ENCODE results near the gene DGAT2L6.

GRCh38 chrX:70133303-70134115 lies 43.8 kb upstream of the DGAT2L6 start, which contains the start of gene IGBP1:
- TF ChIP-seq CTCF (conservative IDR thresholded peaks at IDR 0.05; ENCODE audit: low read depth, low read length) (peak; percentile 76), EZH2 (IDR thresholded peaks at IDR 0.05; ENCODE audit: low read length, unreplicated experiment) (no peak)

Measured in PC-3 (cell line).